AG04450 (cell line): ENCODE results near the gene KCNMA1. TPM values are rescaled to one million over a fixed set of nuclear protein-coding genes. Genes with fewer than 3 reads are reported as not detected.

Source experiments
- CTCF ChIA-PET: fragments of 300-600, 350-600 bp; formaldehyde crosslinking; extraction: SDS; loops from one replicate; lab custom pipeline; 2022; ENCODE audit warnings: antibody characterized with exemption, inconsistent platforms; lab: Charles Lee
- POLR2A ChIA-PET: fragments of 350-600 bp; formaldehyde crosslinking; extraction: SDS; loops from one replicate; lab custom pipeline; 2021; ENCODE audit warnings: antibody characterized with exemption, inconsistent platforms; lab: Yijun Ruan, JAX
- DNase-seq: peaks from one replicate; pipeline ENCODE4 v3.0.0-alpha.2; 2011; ENCODE audit warnings: low read depth, low spot score
- H3K27ac ChIP-seq: one replicate; pipeline ENCODE4 v1.5.1; 2012; ENCODE audit warnings: low read depth, low read length, control low read depth
- H3K27me3 ChIP-seq: one replicate; pipeline ENCODE4 v1.6.0; 2012; ENCODE audit warnings: low read length; ENCODE audit not compliant: control insufficient read depth, insufficient read depth
- H3K4me3 ChIP-seq: 2 replicates; pipeline ENCODE4 v1.5.1; 2011; ENCODE audit warnings: mild to moderate bottlenecking, low read depth, low read length, control low read depth
- H3K9me3 ChIP-seq: 2 replicates; pipeline ENCODE4 v1.5.1; 2012; ENCODE audit warnings: low read length; ENCODE audit not compliant: control insufficient read depth, insufficient read depth
- polyA plus RNA-seq: library from polyadenylated mRNA; depleted of rRNA; stranded (reverse); fragments of >200 nt; gene quantifications from 2 replicates; pipeline ENCODE4 v1.2.3, GENCODE V29; 2011
- TF ChIP-seq, protein P1 (sequence below): IDR thresholded peaks from 2 replicates; pipeline ENCODE4 v1.5.1; 2011; ENCODE audit warnings: low read depth, low read length, control low read depth, inconsistent platforms

KCNMA1 gene
- polyA plus RNA-seq, 1 experiment, result 58.8 TPM

DNA sequence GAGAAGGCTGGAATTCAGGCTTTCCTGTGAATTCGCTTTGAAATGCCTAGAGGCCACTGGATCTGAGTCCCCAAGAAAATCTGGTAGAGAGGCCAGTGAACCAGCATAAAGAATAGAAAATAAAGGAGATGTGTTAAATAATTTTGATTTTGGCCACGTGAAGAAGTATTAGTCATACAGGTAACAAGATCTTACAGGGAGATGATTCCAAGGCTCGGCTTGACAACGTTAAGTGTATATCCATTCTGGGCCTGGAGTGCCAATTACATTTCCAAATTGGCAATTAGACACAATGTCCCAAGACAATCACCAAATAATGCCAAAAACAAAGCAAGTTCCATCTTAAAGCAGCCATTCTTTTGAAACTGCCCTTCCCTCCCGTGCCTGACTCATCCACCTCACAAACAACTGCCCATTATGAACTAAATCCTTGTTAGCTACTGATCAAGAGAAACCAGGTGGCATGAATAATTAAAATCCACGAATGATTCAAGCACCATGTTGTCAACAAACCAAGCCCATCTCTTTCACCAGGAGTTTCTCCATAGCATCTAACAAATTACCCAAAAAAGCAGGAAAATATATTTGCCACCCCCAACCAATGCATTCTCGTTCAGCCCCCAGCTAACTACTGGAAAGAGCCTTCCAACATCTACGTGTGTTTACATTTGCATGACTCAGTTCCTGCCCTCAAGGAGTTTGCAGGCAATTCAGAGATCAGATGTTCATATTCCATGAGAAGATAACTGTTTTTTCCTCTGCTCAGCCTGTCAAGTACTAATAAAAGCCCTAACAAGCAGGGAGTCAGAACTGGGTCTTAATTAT lies 8.5 kb downstream of the KCNMA1 start:
- TF ChIP-seq, protein P1, sequence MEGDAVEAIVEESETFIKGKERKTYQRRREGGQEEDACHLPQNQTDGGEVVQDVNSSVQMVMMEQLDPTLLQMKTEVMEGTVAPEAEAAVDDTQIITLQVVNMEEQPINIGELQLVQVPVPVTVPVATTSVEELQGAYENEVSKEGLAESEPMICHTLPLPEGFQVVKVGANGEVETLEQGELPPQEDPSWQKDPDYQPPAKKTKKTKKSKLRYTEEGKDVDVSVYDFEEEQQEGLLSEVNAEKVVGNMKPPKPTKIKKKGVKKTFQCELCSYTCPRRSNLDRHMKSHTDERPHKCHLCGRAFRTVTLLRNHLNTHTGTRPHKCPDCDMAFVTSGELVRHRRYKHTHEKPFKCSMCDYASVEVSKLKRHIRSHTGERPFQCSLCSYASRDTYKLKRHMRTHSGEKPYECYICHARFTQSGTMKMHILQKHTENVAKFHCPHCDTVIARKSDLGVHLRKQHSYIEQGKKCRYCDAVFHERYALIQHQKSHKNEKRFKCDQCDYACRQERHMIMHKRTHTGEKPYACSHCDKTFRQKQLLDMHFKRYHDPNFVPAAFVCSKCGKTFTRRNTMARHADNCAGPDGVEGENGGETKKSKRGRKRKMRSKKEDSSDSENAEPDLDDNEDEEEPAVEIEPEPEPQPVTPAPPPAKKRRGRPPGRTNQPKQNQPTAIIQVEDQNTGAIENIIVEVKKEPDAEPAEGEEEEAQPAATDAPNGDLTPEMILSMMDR, result no peak
- Histone ChIP-seq H3K9me3 (peaks cover 6% of the 10 kb centered on the region; the same call in 1 of the 2 replicates), H3K27me3 (no peaks in the 10 kb centered on the region), H3K27ac (no peak overlapping the region), H3K4me3 (no peak overlapping the region)
- DNase-seq, result no peak
- POLR2A ChIA-PET, result no interaction called here
- CTCF ChIA-PET, result interaction anchor here (0.7 to 2.1 kb wide), 3 partner anchors 13 to 463 kb away, joined by 3 to 15 read pairs (median 6); no protein-coding TSS in a partner anchor

DNA sequence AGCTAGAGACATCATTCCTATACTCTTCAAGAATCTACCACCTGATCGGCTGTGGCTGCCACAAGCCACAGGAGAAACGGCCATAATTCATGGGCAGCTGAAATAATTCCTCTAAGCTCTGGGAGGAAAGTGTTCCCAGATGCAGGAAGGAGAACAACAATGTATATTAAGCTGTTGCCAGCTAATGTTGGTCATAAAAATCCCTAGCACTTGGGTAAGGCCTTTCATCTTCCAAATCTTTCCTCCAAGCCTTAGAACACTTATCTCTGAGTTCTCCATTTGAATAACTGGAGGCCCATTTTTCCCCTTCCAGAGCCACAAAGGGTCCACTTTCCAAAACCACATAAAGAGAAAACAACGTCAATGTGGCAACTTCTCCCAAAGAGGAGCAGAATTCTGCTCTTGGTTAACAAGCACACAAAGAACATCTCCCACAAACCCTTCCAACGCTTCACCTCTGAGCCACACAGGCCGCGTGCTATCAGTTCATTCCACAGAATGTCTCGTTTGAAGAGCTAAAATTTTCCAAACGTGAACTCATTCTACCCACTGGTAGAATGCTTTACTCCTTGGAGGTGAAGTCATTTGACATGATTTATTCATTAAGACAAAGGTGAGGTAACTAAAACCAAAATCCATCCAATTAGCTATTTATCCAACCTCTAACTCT lies 11.2 kb downstream of the KCNMA1 start:
- Histone ChIP-seq H3K27ac (no peak overlapping the region), H3K4me3 (no peak overlapping the region), H3K9me3 (peaks cover 6% of the 10 kb centered on the region; the same call in 1 of the 2 replicates), H3K27me3 (no peaks in the 10 kb centered on the region)
- ChIA-PET POLR2A (interaction anchor here (0.5 kb wide), 1 partner anchor 322 kb away, joined by 6 read pairs; no protein-coding TSS in a partner anchor), CTCF (interaction anchor here (0.7 to 1.2 kb wide), 2 partner anchors 13 to 461 kb away, joined by 3 read pairs; no protein-coding TSS in a partner anchor)
- no peak for DNase-seq
- TF ChIP-seq, protein P1, result no peak; the same call in 1 of the 2 replicates

DNA sequence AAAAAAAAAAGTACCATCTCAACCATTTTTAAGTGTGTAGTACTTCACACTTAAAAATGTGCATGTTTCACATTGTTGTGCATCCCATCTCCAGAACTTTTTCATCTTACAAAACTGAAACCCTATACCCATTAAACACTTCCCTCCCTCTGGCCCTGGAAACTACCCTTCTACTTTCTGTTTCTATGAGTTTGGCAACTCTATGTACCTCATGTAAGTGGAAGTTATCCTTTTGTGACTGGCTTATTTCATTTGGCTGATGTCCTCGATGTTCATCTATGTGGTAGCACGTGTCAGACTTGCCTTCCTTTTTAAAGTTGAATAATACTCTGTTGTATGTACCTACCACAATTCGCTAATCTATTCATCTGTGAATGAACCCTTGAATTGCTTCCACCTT lies 12.2 kb downstream of the KCNMA1 start:
- CTCF ChIA-PET, result interaction anchor here (1.2 kb wide), 1 partner anchor 14 kb away, joined by 3 read pairs; no protein-coding TSS in a partner anchor
- no peak overlapping the region for H3K27ac ChIP-seq
- no peak overlapping the region for H3K4me3 ChIP-seq

DNA sequence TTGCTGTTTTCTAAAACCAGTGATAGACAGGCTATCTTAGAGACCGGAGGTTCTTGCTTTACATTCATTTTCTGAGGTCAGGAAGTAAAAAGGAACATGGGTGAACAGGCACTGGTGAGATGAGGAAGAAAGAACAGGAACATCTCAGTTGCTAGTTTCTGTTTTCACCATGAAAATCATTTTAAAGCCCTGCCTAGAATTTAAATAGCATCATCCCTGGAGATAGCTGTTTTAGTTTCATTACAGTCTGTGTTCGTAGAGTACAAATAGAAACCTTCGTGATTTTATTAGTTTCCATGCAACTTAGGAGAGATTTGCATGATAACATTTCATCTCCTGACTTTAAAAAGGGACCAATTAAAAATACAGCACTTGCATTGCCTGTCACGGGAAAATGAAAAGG lies 14.7 kb downstream of the KCNMA1 start:
- no peak overlapping the region for H3K4me3 ChIP-seq
- ChIA-PET POLR2A (no interaction called here), CTCF (no interaction called here)
- H3K27me3 ChIP-seq, result no peaks in the 10 kb centered on the region
- DNase-seq, result no peak
- TF ChIP-seq, protein P1, result no peak
- H3K9me3 ChIP-seq, result no peaks in the 10 kb centered on the region; the same call in 1 of the 2 replicates
- no peak overlapping the region for H3K27ac ChIP-seq

More for the DNA sequence above, 12.2 kb downstream of the KCNMA1 start:
- POLR2A ChIA-PET, result no interaction called here
- DNase-seq, result no peak
- TF ChIP-seq, protein P1, result no peak
- H3K9me3 ChIP-seq, result peaks cover 6% of the 10 kb centered on the region; the same call in 1 of the 2 replicates
- H3K27me3 ChIP-seq, result no peaks in the 10 kb centered on the region
